ENCODE data around the gene ANKRD29. TPM values are rescaled to one million over a fixed set of nuclear protein-coding genes. Genes with fewer than 3 reads are reported as not detected.
A peak's percentile ranks its signal among the peaks of the same experiment; 100 is the strongest.

Gene ANKRD29
- total and polyA plus RNA-seq, 12 donors, result 5.3 to 24.9 (median 9.7) TPM

DNA sequence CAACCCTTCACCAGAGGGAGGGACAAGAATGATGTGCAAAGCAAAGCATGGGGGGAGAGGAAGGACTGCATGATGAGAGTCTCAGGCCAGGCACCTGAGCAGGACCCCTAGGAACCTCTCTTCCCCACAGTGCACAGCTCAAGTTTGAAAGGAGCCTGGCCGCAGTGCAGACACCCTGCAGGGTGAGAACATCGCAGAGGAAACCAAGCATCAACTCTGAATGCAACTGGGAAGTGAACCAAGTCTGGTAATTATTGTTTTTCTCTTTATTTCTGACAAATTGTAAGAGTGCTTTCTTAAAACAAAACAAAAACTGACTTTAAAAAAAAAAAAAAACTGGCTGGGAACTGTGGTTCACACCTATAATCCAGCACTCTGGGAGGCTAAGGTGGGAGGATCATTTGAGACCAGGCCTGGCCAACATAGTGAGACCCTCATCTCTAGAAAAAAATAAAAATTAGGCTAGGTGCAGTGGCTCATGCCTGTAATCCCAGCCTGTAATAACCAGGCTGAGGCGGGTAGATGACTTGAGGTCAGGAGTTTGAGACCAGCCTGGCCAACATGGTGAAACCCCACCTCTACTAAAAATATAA is 91.7 kb downstream of the ANKRD29 start:
- H3K4me1 ChIP-seq (replicated peaks in 1 of 2), result peaks cover 29 to 46% of the 10 kb centered on the region in 2 donors
- no peak for TF ChIP-seq CTCF (IDR thresholded peaks at IDR 0.05)
- no peak for TF ChIP-seq POLR2A (IDR thresholded peaks at IDR 0.05)
- 57 to 96% (median 80%) methylated on average over 3 of the region's 3 CpGs for WGBS, 4 donors
- H3K36me3 ChIP-seq (replicated peaks in 1 of 2), result peaks cover 0 to 57% of the 10 kb centered on the region in 2 donors
- no peak overlapping the region for H3K4me3 ChIP-seq
- intact Hi-C loops (cut with DNase I), result no loop called here
- peak overlapping the region in 1 of 5 donors; percentile 1 for H3K27ac ChIP-seq
- H3K9me3 ChIP-seq (replicated peaks in 1 of 3), result no peaks in the 10 kb centered on the region
- no peaks in the 10 kb centered on the region for H3K27me3 ChIP-seq
- DNase-seq, result no peak

DNA sequence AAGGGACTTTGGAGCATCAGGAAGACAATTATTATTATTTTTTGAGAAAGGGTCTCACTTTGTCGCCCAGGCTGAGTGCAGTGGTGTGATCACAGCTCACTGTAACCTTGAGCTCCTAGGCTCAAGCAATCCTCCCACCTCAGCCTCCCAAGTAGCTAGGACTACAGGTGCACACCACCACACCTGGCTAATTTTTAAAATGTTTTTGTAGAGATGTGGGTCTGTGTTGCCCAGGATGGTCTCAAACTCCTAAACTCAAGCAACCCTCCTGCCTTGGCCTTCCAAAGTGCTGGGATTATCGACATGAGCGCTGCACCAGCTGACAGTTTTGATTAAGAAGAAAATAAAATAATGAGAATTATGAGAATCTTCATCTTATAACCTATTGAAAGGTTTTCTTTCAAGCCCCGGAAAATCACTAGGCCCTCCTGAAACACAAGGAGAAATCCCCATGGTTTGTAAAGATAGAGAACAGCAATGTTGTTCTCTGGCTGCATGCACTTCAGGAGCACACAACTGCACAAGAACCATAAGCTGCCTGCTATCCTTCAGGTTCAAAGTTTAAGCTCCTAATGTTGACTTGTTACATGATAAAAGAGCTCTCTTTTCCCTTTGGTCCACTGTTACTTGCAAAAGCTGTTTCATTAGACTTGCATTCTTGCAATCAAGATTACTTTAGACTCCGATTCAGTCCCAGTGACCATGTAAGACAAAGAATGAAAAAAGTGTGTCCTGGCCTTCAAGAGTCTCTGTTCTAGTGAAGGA is 93.2 kb downstream of the ANKRD29 start:
- 95 to 99% (median 97%) methylated on average over 5 of the region's 5 CpGs for WGBS, 4 donors
- no peaks in the 10 kb centered on the region for H3K9me3 ChIP-seq (replicated peaks in 1 of 3)
- intact Hi-C loops (cut with DNase I), result no loop called here
- peaks cover 0 to 57% of the 10 kb centered on the region in 2 donors for H3K36me3 ChIP-seq (replicated peaks in 1 of 2)
- no peak for DNase-seq
- peaks cover 22 to 37% of the 10 kb centered on the region in 2 donors for H3K4me1 ChIP-seq (replicated peaks in 1 of 2)
- no peak overlapping the region for H3K4me3 ChIP-seq
- TF ChIP-seq POLR2A (IDR thresholded peaks at IDR 0.05) (no peak), CTCF (IDR thresholded peaks at IDR 0.05) (no peak)
- no peak overlapping the region for H3K27ac ChIP-seq
- no peaks in the 10 kb centered on the region for H3K27me3 ChIP-seq

DNA sequence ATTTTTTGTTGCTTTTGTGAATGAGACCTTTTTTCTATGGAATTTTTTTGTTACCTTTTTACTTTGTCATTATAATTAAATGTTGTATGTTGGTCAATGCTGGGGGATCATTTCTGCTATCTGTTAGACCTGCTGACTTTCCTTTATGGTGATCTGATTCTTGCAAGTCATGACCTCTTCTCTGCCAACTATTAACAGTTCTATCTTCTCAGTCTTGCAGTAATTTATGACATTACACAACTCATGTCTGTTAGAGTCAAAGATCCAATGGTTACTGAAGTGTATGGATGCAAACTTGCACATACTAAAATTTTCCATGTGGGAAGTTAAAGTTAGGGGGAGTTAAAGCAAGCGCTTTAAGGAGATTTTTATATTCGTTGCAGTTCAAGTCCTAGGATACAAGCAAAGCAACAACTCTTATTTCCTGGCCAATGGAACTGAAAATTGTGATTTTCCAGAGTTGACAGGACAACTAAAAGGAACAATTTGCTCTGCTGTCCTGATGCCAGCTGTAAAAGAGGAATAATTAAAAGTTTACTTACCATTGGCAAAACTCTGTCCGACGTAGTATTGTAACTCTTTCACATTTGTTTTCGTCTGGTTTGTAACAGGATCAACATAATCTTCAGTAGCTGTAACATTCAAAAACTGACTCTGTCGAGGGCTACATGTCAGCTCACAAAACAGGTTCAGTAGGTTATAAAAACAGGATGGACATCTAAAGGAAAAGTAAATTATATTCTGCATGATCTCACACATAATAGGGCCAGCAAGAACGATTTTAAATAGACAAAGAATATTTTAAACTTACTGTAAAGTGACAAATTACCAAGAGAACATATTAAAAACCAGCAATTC is 94.2 kb downstream of the ANKRD29 start:
- DNase-seq, result no peak
- 73 to 87% (median 79%) methylated on average over 7 of the region's 7 CpGs for WGBS, 4 donors
- no peaks in the 10 kb centered on the region for H3K9me3 ChIP-seq (replicated peaks in 1 of 3)
- H3K4me3 ChIP-seq, result no peak overlapping the region
- peaks cover 0 to 58% of the 10 kb centered on the region in 2 donors for H3K36me3 ChIP-seq (replicated peaks in 1 of 2)
- peaks cover 13 to 27% of the 10 kb centered on the region in 2 donors for H3K4me1 ChIP-seq (replicated peaks in 1 of 2)
- intact Hi-C loops (cut with DNase I), result no loop called here
- H3K27me3 ChIP-seq, result no peaks in the 10 kb centered on the region
- H3K27ac ChIP-seq, result peak overlapping the region in 1 of 5 donors; percentile 21
- no peak for TF ChIP-seq CTCF (IDR thresholded peaks at IDR 0.05)

DNA sequence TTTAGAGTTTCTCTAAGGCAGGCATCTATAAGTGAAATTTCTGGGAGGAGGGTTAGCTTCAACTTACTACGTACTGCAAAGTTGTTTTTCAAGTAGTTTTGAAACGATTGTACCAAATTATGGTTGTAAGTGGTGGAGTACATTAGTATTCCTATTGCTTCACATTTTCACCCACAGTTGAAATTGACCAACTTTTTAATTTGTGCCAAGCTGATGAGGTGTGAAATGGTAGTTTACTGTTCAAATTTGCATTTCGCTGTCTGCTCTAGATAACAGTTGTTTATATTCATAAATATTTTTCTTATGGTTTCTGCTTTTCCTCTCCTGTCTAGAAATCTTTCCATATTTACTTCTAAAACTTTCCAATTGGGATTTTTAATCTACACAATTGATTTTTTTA is 95.0 kb downstream of the ANKRD29 start:
- peaks cover 4 to 19% of the 10 kb centered on the region in 2 donors for H3K4me1 ChIP-seq (replicated peaks in 1 of 2)
- peaks cover 0 to 67% of the 10 kb centered on the region in 2 donors for H3K36me3 ChIP-seq (replicated peaks in 1 of 2)
- no peaks in the 10 kb centered on the region for H3K9me3 ChIP-seq (replicated peaks in 1 of 3)
- no peak for TF ChIP-seq CTCF (IDR thresholded peaks at IDR 0.05)
- intact Hi-C loops (cut with DNase I), result no loop called here
- no peak overlapping the region for H3K4me3 ChIP-seq
- DNase-seq, result no peak
- 89 to 92% (median 90%) methylated on average over 3 of the region's 3 CpGs for WGBS, 4 donors
- H3K27ac ChIP-seq, result peak overlapping the region in 1 of 5 donors; percentile 21
- H3K27me3 ChIP-seq, result no peaks in the 10 kb centered on the region

All from adrenal gland (tissue), 12 donors.